Stimulated activated CD8-positive, alpha-beta memory T cell treated with anti-CD3 and anti-CD28 coated beads, Interleukin-15, amount 100 ng/mL, for 4 hours (primary cell): ENCODE measurements around the gene KRT86.
"Not testable (repeated sequence)": the region's sequence is repeated elsewhere in the genome, so short reads cannot be mapped to it uniquely, and the experiment has no call there.

Experiments used
- DNase-seq, 2 donors: peaks; one replicate each; pipeline ENCODE4 v3.0.0-alpha.2; 2020; ENCODE audit warnings: low read depth in 2 of 2

Gene KRT86

DNA sequence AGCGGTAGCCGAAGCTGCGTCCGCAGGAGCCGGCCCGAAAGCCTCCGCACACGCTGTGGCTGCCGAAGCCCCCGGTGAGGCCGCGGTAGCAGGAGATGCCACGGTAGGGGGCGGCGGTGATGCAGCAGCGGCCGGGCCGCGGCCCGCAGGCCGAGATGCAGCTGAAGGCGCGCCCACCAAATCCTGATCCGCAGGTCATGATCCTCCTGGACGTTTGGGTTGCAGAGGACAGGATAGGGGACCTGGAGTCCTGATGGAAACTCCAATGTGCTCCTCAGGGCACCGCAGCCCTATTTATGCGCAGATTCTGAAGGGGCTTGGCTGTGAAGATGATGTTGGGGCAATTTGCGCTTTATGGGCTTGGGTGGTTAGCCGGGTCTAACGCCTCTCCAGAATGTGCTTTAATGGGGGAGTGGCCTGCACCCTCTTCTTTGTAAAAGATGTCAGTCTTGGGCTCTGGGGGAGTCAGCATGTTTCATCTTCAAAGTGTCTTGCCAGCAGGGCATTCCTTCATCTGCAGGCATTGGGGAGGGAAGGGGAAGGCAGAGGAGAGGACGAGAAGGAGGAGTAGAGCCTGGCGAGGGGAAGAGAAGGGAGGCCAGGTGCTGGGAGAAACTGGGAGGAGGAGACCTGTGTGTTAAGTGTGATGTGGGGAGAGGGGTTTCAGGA is 17.0 kb downstream of the KRT86 start, which contains the start of gene KRT81:
Gene KRT81, minus strand, starts transcription at position 268 of the 669 bp plus-strand sequence. Its CDS starts 69 bp downstream, at position 199.
- DNase-seq = no peak

DNA sequence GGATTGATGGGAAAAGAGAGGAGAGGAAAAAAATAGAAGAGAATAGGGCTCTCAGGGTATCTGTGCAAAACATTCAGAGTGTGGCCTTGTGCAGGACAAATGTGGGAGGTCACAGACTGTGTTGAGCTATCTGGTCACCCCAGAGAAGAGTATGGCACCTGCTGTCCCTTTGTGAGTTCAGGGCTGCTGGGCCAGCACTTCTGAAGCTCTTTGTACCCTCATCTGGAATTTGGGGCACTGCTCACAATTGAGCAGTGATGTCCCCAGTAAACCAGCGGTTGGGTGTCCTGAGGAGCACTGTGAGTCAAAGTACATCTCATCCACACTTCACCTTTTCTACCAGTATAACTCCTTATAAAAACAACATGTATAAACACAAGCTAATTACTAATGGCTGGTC is 19.5 kb downstream of the KRT86 start:
- no peak for DNase-seq

DNA sequence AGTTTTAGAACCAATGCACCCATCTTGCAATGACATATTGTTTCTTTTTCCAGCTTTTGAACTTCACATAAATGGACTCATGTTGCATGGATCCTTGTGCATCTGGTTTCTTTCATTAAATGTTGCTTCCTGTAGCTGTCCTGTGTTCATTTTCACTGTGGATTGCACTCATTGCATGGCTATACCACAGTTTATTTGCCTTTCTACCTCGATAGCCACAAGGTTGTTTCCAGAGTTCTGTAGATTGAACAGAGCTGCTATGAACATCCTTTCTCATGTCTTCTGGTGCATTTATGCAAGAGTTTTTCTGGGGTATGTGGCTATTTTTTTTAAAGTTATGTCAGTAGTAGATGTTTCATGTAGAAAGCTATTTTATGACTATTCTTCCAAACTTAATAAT is 20.4 kb downstream of the KRT86 start:
- no peak for DNase-seq

DNA sequence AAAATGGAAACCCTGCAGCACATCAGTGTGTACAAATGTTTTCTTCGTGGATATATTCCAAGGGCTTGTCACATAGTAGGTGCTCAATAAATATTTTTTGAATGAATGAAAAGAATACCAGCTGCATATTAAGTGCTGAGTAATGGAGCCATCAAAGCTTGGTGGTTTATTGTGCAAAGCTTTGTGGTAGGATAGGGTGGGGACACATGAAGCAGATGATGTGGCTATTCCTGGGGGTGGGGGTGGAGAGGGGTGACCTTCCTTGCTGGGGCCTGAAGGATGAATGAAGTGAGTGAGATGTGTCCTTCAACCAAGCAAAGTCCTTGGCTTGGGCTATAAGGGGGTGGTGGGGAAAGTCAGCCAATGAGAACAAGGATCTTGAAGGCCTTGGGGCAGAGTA is 21.2 kb downstream of the KRT86 start:
- no peak for DNase-seq

DNA sequence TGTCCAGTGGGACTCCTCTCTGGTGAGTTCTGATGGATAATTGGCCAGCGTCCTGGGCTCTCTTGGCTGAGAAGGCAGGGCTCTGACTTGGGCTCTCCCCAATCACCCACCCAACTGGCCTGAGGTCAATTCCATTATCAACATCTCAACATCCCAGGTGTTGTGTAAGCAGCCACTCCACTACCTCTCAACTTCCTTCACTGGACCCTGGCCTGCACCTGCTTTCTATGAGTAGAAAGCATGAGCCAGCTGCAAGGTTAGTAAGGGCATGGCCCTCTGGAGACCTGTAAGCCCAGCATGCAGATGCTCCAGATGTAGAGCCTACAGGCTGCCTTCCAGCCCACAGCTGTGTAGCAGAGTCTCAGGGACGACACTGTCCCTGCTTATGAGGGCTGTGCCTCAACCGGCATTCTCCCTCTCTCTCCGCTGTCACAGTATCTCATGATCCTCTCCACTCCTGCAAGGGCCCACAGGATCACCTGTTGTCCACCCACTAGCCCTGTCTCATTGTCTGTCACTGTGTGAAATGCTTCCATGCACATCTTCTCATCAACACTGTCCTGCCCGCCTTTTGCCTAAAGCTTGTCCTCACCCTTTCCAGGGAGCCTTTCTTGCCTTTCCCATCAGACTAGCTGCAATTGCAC is 22.2 kb downstream of the KRT86 start:
- DNase-seq = no peak

- no peak for DNase-seq
Measured at GRCh38 chr12:52298677-52299190, 24.3 kb downstream of the KRT86 start.

DNA sequence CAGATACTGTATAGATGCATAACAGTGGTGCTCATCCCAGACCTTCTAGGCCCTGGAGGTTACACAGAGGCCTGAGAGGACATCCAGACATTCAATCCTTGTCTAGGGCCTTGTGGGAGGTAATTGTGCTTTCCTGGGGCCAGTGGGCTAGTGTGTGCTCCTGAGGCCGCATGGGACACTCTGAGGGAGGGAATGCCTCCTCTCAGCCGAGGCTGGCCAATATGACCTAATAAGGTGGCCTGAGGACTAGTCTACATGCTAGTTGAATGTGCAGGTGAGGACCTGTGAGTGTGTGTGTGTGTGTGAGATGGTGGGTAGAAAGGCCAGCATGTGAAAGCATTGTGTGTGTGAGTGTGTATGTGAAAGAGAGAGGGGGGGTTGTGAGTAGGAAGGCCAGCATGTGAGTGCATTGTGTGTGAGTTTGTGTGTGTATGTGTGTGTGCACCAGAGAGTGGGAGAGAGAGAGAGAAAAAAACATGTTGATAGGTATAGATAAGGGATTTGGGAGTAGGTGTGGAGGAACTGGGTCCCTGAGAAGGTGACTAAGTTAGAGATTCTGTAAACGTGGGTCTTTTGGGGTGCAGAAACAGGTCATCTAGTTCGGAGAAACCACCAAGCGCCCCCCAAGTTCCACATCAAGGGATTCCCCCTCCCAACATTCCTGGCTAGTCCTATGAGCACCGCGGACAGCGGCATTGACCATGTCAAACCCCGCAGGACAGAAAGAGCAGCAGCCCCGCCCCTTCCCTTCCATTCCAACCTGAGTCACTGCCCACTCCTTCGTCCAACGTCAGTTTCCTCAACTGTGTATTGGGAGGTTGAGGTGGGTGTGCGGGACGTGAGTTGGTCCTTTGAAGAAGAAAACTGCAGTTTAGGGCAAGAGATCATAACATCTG is 26.6 kb downstream of the KRT86 start:
- DNase-seq = no peak

DNA sequence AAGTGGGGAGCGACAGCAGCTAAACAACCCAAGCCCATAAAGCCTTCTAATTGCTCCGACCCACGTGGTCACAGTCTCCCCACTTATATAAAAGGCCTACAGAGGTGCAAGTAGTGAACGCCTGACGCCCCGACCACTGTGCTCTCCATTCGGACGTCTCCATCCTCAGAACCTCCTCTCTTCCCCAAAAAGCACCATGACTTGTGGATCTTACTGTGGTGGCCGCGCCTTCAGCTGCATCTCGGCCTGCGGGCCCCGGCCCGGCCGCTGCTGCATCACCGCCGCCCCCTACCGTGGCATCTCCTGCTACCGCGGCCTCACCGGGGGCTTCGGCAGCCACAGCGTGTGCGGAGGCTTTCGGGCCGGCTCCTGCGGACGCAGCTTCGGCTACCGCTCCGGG is 27.3 kb downstream of the KRT86 start:
- not testable (repeated sequence) for DNase-seq

DNA sequence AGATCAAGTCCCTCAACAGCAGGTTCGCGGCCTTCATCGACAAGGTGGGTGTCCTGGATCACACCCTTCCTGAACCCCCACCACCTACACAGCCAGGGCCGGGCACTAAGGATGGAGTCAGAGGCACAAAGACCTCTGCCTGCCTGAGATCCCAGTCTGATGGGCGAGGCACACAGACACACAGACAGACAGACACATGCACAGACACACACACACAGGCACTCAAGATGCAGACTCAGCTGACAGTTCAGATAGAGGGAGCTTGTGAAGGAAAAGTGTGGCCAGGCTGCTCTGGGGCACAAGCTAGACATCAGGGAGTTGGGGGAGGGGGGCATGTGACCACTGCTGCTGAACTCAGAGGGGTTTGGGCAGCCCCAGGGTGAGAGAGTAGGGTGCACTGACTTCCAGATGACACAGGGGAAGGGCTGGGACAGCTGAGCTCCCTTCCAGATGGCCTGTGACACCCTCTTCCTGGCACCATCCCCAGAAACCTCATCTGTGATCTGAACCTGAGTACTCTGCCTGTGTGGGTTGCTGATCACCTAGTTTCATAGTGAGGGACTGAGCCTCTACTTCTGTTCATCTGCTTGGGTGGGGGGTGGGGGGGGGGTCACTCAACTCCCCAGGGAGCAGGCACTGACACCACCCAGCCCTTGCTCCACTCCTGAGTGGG is 27.9 kb downstream of the KRT86 start:
- not testable (repeated sequence) for DNase-seq

DNA sequence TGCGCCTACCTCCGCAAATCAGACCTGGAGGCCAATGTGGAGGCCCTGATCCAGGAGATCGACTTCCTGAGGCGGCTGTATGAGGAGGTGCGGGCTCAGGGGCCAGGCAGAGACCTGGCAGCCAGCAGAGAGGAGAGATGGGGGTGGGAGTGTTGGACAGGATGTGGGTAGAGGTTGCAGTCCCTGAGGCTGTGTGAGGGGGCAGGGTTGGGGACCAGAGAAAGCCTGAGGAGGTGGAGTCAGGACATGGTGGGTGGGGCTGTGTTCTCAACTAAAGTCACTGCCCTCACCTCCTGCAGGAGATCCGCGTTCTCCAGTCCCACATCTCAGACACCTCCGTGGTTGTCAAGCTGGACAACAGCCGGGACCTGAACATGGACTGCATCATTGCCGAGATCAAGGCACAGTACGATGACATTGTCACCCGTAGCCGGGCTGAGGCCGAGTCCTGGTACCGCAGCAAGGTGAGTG is 30.5 kb downstream of the KRT86 start:
- not testable (repeated sequence) for DNase-seq

GRCh38 chr12:52305921-52306705 is 31.7 kb downstream of the KRT86 start:
- DNase-seq = no peak

DNA sequence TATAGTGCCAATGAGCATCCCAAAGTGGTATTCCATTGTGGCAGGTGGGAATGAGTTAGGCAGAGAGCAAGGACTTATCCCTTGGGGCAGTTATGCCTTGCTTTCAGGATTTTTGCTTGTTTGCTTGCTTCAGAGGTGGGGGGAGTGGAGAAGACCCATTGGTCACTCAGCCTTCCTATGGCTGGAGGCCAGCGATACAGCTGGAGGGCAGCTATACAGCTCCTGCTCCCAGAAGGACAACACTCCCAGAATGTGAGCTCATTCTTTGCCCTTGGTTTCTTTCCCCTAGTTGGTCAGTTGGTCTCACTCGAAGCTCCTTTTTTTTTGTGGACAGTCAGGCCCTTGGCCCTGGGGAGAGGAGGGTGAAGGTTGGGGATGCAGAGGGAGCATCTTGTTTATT is 32.3 kb downstream of the KRT86 start:
- no peak for DNase-seq

DNA sequence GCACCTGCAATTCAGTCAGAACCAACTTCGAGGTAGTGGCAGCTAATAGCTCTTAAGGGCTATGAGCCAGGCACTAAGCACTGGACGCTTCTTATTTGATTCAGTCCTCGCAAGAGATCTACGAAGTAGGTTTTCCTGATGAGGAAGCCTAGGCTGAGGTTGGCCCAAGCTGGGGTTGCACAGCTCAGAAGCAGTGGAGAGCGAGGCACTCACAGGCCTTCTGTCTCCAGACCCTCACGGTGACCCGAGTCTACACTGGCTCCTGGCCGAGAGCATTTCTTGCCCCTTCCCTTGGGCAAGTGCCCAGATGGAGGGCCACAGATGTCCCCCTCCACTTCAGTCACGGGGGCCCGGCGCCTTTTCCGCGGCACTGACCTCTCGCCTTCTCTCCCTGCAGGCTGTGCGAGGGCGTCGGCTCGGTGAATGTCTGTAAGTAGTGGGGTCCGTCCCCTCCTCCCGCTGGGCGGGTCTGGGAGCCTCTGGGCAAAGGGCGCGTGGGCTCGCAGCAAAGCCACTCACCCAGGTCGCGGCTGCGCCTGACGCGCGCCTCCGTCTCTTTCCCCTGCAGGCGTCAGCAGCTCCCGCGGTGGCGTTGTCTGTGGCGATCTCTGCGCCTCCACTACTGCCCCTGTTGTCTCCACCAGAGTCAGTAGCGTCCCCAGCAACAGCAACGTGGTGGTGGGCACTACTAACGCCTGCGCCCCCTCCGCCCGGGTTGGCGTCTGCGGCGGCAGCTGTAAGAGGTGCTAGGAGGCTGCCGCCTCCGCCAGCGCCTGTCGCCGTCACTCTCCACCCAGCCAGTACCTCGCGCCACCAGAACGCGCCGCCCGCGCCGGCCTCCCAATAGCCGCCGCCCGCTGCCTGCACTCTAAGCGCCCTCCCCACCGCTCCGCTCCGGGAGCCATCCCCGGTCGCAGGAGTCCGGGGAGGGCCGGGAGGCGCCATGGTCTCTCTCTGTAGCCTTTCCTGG is 33.7 kb downstream of the KRT86 start:
- peak in 1 of 2 donors; percentile 17 for DNase-seq

DNA sequence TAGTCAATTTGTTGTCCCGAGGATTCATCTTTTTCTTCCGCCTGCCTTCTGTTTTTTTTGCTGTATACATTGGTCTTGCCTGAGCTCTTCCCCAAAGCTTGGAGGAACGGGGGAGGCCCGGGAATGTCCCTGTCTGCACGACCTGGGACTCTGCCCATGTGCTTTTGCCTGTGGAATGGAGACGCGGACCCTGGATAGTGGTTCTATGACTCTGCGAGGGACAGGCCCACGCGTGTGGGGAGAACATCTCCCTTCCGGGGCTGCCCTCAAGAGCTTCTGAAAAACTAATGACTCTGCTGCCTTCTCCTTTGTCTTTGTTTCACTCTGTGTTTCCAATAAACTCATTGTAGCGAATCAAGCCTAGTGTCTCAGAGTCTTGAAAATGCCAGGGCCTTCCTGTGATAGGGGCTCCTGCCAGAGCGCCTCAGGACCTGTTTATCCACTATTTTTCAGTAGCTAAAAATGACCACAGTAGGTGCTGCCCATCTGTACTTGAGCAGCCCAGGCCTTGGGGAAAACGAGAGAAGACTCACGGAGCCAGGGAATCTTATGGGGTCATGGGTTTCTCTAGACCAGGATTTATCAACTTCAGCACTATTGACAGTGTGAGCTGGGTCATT is 34.5 kb downstream of the KRT86 start:
- no peak for DNase-seq

GRCh38 chr12:52310622-52311284 is 36.3 kb downstream of the KRT86 start:
- no peak for DNase-seq

GRCh38 chr12:52311285-52311648 is 36.8 kb downstream of the KRT86 start:
- no peak for DNase-seq

GRCh38 chr12:52312086-52312485 is 37.6 kb downstream of the KRT86 start:
- DNase-seq = no peak

GRCh38 chr12:52313461-52313860 is 39.0 kb downstream of the KRT86 start:
- no peak for DNase-seq

GRCh38 chr12:52313926-52314325 is 39.5 kb downstream of the KRT86 start:
- no peak for DNase-seq
